Femur (tissue), 1 donor: ENCODE data around the gene ABHD6.
"Not testable (repeated sequence)": the region's sequence is repeated elsewhere in the genome, so short reads cannot be mapped to it uniquely, and the experiment has no call there.

Source experiments
- DNase-seq: peaks from one replicate; pipeline ENCODE4 v3.0.0-alpha.2; 2017

The ABHD6 gene

DNA sequence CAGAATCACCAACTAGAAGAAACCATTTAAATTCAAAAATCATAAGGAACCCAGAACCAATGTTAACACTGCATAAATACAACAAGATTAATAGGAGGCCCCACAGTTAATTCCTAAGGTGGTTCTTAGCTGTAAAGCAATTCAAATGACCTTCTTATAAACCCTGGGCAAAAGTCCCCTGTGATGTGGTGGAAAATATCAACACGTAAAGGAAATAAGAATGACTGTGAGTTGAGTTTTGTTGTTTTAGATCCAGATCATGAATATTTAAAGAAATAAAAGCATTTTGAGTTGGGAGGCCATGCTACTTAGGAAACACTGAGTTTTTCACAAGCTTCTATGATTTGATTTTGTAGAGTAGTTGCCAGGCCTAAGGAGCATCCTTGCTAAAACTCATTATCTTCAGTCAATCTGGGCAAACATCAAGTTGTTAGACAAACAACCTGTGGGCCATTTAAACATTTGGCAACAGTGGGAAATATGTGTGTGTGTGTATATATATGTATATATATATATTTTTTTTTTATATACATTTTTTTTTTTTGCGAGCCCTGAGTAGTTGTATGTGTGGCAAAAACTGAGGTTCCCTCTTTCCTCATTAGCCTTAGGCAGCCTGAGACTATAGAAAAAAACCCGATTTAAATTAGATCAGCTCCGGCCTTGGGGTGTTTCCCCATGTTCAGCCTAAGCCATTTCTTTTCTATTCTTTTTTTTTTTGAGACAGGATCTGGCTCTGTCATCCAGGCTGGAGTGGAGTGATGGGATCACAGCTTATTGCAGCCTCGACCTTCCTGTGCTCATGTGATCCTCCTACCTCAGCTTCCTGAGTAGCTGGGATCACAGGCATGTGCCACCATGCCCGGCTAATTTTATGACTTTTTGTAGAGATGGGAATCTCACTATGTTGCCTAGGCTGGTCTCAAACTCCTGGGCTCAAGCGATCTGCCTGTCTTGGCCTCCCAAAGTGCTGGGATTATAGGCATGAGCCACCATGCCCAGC, 87.1 kb downstream of the ABHD6 start:
- no peak for DNase-seq

DNA sequence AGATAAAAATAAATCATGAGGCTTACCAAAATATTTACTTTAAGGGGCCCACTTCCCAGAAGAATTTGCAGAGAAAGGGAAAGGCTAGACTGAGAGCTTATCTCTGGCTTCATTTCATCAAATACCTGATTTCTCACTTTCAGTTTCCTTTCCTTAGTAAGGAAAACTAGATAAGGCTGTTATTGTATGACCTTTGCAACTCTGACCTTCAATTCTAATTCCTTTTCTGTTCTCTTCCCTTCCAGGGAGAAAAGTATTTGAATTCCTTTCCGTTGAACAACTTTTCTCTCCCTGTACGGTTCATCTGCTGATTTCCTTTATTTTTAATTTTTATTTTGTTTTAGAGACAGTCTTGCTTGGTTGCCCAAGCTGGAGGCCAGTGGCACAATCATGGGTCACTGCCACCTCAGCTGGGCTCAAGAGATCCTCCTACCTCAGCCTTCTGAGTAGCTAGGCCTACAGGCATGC, 88.0 kb downstream of the ABHD6 start:
- no peak for DNase-seq

DNA sequence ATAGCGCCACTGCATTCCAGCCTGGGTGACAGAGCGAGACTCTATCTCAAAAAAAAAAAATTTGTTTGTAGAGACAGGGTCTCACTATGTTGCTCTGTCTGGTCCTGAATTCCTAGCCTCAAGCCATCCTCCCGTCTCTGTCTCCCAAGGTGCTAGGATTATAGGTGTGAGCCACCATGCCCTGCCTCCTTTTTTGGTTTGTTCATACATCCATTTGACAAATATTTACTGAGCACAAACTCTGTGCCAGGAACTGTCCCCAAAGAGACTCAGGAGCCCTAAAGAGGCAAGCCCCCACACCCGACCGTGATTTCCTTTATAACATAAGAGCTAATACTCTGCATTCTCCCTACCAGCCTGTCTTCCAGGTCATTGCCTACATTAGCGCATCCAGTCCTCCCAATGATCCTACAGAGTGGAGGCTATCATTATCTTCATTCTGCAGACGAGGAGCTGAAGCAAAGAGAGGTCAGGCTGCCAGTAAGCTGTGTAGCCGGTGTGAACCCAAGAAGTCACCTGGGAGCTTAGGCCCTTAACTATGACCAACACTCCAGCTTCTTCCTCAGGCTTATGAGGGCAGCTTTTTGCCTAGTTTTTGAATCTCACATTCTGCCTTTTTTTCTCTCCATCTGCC, 88.8 kb downstream of the ABHD6 start:
- no peak for DNase-seq

DNA sequence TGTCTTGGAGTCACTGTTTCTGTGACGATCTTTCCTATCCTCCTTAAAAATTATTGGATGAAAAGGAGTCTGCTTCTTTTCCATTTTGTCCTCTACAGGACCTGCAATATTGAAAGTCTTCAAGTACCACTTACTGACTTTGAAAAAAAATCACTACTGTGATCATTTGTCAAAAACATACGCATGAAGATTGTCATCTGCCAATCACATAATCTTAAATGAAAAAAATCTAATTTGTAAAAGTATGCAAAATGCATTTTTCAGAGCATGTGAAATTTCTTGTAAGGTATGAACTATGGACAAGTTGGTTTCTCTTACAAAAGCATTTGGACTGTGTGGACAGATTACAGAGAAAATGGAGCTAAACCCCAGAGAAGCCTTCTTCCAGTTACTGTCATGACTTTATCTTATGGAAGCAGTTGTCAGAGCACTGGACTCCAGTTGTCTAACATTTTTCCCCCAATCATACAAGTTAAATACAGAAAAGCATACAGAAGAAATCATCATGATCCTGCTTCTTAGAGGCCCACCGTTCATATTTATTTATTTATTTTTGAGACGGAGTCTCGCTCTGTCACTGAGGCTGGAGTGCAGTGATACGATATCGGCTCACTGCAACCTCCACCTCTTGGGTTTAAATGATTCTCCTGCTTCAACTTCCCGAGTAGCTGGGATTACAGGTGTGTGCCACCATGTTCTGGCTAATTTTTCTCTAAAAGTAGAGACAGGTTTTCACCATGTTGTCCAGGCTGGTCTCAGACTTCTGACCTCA, 91.7 kb downstream of the ABHD6 start:
- no peak for DNase-seq

DNA sequence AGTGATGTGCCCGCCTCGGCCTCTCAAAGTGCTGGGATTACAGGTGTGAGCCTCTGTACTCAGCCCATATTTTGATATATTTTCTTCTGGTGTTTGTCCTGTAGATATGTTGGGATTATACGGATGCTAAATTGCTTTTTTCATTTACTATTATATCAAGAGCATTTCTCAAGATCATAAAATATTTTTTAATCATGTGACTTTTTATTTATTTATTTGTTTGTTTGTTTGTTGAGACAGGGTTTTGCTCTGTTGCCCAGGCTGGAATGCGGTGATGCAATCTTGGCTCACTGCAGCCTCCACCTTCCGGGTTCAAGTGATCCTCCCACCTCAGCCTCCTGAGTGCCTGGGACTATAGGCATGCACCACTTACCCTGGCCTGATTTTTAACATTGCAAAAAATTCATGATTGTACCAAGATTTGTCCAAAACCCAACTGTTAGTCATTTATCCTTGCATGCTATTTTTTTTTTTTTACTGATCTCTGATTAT, 92.4 kb downstream of the ABHD6 start:
- DNase-seq, result no peak

DNA sequence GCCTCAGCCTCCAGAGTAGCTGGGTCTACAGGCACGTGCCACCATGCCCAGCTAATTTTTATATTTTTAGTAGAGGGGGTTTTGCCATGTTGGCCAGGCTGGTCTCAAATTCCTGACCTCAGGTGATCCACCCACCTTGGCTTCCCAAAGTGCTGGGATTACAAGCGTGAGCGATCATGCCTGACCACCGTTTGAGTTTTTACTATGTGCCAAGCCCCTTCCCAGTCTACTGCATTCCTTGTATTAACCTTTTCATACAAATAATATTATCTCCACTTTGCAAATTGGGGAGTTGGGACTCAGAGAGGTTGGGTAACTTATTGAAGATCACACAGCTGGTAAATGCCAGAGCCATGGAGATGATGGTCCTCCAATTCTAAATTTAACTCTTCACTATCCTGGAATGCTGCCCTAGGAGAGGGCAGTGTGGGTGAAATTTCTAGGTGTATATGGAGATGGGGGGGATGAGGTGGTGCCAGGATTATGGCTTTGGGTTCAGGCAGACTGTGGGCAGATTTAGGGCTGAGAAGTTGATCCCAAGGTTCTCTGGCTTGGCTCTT, 94.1 kb downstream of the ABHD6 start:
- DNase-seq, result no peak

DNA sequence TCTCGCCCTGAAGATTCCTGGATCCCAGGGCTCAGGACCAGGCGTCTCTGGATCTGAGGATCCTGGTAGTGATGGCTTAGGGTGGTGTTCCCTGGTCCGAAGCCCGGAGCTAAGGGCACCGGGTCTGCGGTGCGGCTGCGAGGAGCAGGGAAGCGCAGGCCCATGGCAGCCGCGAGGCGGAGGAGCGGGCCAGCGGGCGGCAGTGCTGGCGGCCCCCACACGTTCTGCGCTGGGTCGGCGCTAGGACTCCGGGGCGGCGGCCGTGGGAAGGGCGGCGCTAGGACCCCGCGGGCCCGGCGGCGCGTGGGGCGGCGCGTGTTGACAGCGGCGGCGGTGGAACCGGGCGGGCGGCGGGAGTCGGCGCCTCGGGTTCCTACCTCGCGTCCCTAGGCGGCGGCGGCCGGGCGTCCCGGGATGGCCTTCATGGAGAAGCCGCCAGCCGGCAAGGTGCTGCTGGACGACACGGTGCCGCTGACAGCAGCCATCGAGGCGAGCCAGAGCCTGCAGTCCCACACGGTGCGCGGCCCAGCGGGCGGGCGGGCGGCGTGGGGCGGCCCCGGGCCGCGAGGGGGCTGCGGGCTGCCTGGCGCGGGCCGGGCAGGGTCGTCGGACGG, 95.1 kb downstream of the ABHD6 start, which contains the start of gene PXK:
Gene PXK, plus strand, starts transcription at position 318 of the 614 bp plus-strand sequence. Its CDS starts 97 bp downstream, at position 415.
- DNase-seq, result peak; percentile 88

DNA sequence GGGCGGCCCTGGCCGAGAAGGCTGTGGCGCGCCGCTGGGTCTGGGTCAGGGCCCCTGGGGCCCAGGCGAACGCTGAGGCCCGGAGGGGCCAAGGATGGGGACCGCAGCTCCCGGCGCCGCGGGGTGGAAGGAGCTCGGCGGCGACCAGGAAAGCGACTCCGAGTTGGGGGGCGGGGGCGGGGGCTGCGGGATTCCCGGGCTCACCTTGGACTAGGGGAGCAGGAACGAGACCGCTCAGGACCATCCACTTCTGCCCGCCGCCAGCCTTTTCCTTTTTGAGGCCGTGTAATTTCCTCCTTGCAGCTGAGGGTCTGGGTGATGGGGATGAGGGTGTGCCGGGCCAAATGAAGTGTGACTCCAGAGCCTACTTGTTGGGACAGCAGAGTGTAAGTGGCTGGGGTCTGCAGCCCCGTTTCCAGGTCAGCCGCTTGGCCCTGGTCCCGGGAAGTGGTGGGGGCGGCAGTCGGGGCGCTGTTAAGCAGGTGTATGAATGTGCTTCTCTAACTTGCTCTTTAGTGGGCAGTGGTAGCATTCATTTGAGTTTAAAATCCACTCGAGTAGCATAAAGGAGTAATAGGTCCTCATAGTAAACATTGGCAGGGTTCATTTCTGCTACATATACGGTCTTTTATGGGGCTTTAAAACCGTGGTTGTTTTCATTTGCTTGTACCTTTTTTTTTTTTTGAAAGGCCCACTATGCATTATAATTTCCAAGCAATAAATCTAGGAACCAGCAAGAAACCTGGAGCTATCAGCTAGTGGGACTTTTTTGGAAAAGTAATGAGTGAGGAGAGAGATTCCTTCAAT, 95.8 kb downstream of the ABHD6 start:
- peak; percentile 39 for DNase-seq

DNA sequence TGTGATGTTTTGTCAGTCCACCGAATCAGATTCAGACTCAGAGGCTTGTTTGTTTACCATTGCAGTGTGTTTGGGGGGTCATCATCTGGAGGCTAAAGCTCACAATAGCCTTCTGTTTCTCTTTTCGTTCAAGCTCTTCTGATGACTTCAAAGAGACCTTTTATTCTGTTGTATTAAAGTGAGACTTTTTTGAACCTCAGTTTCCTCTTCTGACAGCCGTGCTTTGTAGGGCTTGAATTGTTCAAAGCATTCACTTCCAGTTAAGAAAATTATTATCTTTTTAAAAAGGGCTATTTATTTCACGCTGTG, 96.4 kb downstream of the ABHD6 start:
- DNase-seq, result no peak

DNA sequence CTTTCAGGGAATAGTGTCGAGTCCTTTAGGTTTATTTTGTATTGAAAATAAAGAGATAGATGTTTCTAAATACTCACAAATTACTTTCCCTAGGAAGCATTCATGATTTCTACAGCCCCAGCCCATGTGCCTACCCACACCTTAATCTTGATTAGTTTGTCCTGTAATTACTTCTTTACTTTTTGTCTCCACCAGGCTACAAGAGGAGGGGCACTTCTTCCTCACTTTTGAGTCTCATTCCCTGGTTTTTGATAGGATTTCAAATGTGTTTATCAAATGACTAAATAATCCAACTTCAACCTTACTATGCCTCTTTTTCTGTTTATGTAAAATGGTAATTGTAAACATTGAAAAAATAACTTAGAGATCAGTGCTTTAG, 96.9 kb downstream of the ABHD6 start:
- DNase-seq, result no peak

DNA sequence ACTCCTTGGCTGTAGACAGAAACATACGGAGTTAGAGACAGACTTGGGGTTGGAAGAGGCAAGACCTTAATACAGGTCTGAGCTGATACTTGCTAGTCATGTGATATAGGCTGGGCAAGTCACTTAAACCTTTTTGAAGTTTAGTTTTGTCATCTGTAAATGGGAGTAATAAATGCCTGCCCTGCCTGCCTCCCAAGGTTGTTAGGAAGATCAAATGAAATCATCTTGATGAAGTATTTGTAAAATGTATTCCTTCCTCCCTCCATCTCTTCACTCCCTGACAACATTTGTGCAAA, 98.0 kb downstream of the ABHD6 start:
- DNase-seq, result no peak

DNA sequence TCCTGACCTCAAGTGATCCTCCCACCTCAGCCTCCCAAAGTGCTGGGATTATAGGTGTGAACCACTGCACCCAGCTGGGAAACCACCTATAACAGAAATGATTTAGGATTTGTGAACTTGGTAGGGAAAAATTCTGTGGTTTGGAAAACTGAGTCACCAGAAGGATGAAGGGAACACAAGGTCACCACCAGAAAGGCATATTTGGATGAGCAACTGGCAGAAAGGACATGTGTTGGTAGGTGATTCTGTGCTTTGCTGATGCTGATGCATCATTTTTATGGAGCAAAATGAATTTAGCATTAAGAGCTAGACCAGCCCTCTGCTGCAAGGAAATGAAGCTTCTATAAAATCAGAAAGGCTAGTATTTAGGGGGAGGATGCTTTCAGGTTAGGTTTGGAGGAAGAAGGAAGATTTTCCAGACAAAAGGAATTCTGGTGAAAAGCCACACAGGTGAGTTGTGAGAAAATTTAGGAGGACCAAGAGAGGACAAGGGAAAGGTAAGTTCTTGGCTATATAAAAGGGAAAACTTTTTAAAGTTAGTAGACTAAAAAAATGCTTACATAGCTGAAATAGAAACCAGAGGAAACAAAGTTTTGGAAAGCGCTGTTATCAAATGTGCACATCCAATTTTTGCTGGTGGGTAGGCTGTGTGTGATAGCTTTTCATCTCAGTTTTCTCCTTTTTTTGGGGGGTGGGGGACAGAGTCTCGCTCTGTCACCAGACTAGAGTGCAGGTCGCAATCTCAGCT, 98.7 kb downstream of the ABHD6 start:
- no peak for DNase-seq

DNA sequence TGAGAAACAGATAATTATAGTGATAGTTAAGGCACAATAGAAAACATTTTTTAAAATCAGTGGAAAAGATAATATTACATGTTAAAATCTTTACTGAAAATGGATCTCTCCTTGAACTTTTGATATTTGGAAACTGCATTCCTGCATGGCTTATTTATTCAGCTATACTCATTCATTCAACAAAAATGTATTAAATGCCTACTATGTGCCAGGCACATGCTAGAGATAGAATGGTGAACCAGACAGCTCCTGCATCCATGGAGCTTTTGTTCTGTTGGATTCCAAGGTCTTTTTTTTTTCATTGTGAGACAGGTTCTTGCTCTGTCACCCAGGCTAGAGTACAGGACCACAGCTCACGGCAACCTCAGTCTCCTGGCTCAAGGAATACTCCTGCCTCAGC, 99.6 kb downstream of the ABHD6 start:
- no peak for DNase-seq

DNA sequence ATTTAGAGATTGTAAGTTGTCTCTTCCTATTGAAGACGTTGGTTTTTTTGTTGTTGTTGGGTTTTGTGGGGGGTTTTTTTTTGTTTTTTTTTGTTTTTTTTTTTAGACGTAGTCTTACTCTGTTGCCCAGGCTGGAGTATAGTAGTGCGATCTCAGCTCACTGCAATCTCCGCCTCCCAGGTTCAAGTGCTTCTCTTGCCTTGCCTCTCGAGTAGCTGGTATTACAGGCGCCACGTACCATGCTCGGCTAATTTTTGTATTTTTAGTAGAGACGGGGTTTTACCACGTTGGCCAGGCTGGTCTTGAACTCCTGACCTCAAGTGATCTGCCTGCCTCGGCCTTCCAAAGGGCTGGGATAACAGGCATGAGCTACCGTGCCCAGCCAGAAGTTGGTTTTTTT, 101.6 kb downstream of the ABHD6 start:
- not testable (repeated sequence) for DNase-seq

DNA sequence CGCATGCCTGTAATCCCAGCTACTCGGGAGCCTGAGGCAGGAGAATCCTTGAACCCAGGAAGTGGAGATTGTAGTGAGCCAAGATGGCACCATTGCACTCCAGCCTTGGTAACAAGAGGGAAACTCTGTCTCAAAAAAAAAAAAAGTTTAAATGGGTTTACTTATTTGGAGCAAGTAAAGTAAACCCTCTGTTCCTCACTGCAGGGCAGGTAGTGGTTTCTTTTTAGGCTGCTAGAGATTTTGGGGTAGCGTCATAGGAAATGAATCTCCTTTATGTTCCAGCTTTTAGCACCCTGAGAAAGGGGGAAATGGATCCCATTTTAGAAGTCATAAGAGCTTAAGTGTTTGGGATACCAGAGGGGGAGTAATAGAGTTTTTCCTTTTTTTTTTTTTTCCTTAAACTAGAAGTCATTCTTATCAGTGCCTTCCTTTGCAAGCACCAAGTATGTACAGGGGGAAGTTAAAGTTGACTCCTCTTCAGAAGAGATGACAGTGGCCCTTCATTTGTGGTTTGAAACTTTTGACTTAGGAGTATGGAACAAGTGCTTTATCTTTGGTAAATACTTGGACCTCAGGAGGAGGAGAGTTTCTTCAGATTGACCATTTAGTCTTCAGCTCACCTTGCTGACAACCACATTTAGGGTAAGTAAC, 103.1 kb downstream of the ABHD6 start:
- DNase-seq, result no peak

DNA sequence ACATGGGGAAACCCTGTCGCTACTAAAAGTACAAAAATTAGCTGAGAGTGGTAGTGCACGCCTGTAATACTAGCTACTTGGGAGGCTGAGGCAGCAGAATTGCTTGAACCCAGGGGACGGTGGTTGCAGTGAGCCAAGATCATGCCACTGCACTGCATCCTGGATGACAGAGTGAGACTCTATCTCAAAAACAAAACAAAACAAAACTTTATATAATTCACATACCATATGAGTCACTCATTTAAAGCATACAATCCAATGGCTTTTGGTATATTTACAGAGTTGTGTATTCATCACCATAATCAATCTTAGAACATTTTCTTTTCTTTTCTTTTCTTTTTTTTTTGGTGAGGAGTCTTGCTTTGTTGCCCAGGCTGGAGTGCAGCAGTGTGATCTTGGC, 103.8 kb downstream of the ABHD6 start:
- no peak for DNase-seq

DNA sequence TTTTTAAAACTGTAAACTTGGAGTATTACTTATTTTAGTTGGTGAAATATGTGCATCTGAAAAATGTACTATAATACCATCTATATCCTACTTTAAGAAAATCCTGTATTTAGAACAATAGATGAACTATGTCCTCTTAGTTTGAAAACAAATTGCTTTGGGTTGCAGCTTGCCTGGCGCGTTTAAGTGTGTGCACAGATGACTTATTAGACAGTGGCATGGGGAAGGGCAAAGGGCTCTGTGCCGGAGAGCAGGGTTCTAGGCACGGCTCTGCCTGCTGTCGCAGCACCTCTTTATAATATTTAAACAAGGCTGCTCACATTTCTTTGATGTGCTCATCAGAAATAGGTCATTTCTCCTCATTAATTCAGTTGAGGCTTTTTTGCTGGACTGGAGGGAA, 105.1 kb downstream of the ABHD6 start:
- DNase-seq, result no peak
